ENCODE measurements around the gene UAP1. TPM values are rescaled to one million over a fixed set of nuclear protein-coding genes. Genes with fewer than 3 reads are reported as not detected.
A peak's percentile ranks its signal among the peaks of the same experiment; 100 is the strongest.
"Not testable (repeated sequence)": the region's sequence is repeated elsewhere in the genome, so short reads cannot be mapped to it uniquely, and the experiment has no call there.

Gene UAP1
- total RNA-seq, 2 donors from 2014 or later, result 70.4 to 284 TPM

GRCh38 chr1:162571696-162572095, 10.2 kb downstream of the UAP1 start:
- H3K9me3 ChIP-seq, result no peaks in the 10 kb centered on the region
- no peak for ATAC-seq (ENCODE audit: insufficient number of reproducible peaks, low FRiP score, low read depth)
- no peak overlapping the region for H3K4me3 ChIP-seq
- DNase-seq (ENCODE audit: low spot score), result no peak
- H3K27me3 ChIP-seq (replicated peaks; ENCODE audit: insufficient read depth), result no peaks in the 10 kb centered on the region
- peaks cover 18 to 27% of the 10 kb centered on the region in 2 donors for H3K4me1 ChIP-seq (ENCODE audit: control insufficient read depth in 1 of 2, low read depth in 2 of 2)
- no peak overlapping the region for H3K27ac ChIP-seq
- H3K36me3 ChIP-seq, result no peaks in the 10 kb centered on the region
- no peak for TF ChIP-seq CTCF (IDR thresholded peaks at IDR 0.05)

- Histone ChIP-seq H3K4me1 (ENCODE audit: control insufficient read depth in 1 of 2, low read depth in 2 of 2) (peaks cover 18 to 27% of the 10 kb centered on the region in 2 donors), H3K4me3 (no peak overlapping the region), H3K36me3 (peaks cover 9% of the 10 kb centered on the region), H3K27ac (peak overlapping the region; percentile 33 to 50), H3K9me3 (no peaks in the 10 kb centered on the region), H3K27me3 (replicated peaks; ENCODE audit: insufficient read depth) (no peaks in the 10 kb centered on the region)
- TF ChIP-seq CTCF (IDR thresholded peaks at IDR 0.05), result no peak
- DNase-seq (ENCODE audit: low spot score) (no peak), ATAC-seq (ENCODE audit: insufficient number of reproducible peaks, low FRiP score, low read depth) (no peak)
Observed at GRCh38 chr1:162573136-162573535, 11.6 kb downstream of the UAP1 start.

GRCh38 chr1:162578071-162578700, 16.7 kb downstream of the UAP1 start:
- Histone ChIP-seq H3K27ac (no peak overlapping the region), H3K36me3 (peaks cover 26% of the 10 kb centered on the region)
- no peak for TF ChIP-seq CTCF (IDR thresholded peaks at IDR 0.05)

GRCh38 chr1:162578936-162579335, 17.4 kb downstream of the UAP1 start:
- ATAC-seq (ENCODE audit: insufficient number of reproducible peaks, low FRiP score, low read depth), result no peak
- Histone ChIP-seq H3K36me3 (peaks cover 30% of the 10 kb centered on the region), H3K4me1 (ENCODE audit: control insufficient read depth in 1 of 2, low read depth in 2 of 2) (peaks cover 5 to 7% of the 10 kb centered on the region in 2 donors), H3K27ac (no peak overlapping the region), H3K4me3 (no peak overlapping the region), H3K9me3 (no peaks in the 10 kb centered on the region), H3K27me3 (replicated peaks; ENCODE audit: insufficient read depth) (no peaks in the 10 kb centered on the region)
- DNase-seq (ENCODE audit: low spot score), result no peak
- TF ChIP-seq CTCF (IDR thresholded peaks at IDR 0.05), result no peak

More at GRCh38 chr1:162578071-162578700, 16.7 kb downstream of the UAP1 start:
- no peak overlapping the region for H3K4me3 ChIP-seq
- H3K9me3 ChIP-seq, result no peaks in the 10 kb centered on the region
- DNase-seq (ENCODE audit: low spot score) (no peak), ATAC-seq (ENCODE audit: insufficient number of reproducible peaks, low FRiP score, low read depth) (no peak)
- peaks cover 13% of the 10 kb centered on the region in 2 donors for H3K4me1 ChIP-seq (ENCODE audit: control insufficient read depth in 1 of 2, low read depth in 2 of 2)
- H3K27me3 ChIP-seq (replicated peaks; ENCODE audit: insufficient read depth), result no peaks in the 10 kb centered on the region

GRCh38 chr1:162580308-162580707, 18.8 kb downstream of the UAP1 start:
- no peak for TF ChIP-seq CTCF (IDR thresholded peaks at IDR 0.05)
- H3K9me3 ChIP-seq, result no peaks in the 10 kb centered on the region
- DNase-seq (ENCODE audit: low spot score), result no peak
- no peak overlapping the region for H3K27ac ChIP-seq
- H3K36me3 ChIP-seq, result peaks cover 41% of the 10 kb centered on the region
- no peak overlapping the region for H3K4me3 ChIP-seq
- no peak for ATAC-seq (ENCODE audit: insufficient number of reproducible peaks, low FRiP score, low read depth)
- no peaks in the 10 kb centered on the region for H3K4me1 ChIP-seq (ENCODE audit: control insufficient read depth in 1 of 2, low read depth in 2 of 2)
- no peaks in the 10 kb centered on the region for H3K27me3 ChIP-seq (replicated peaks; ENCODE audit: insufficient read depth)

GRCh38 chr1:162582901-162583300, 21.4 kb downstream of the UAP1 start:
- DNase-seq (ENCODE audit: low spot score), result not testable (repeated sequence)

GRCh38 chr1:162585101-162585500, 23.6 kb downstream of the UAP1 start:
- not testable (repeated sequence) for H3K27ac ChIP-seq; H3K9me3 ChIP-seq; DNase-seq (ENCODE audit: low spot score); H3K4me3 ChIP-seq; H3K4me1 ChIP-seq (ENCODE audit: control insufficient read depth in 1 of 2, low read depth in 2 of 2); ATAC-seq (ENCODE audit: insufficient number of reproducible peaks, low FRiP score, low read depth); H3K27me3 ChIP-seq (replicated peaks; ENCODE audit: insufficient read depth)
- H3K36me3 ChIP-seq, result peaks cover 44% of the 10 kb centered on the region

More at GRCh38 chr1:162582901-162583300, 21.4 kb downstream of the UAP1 start:
- H3K36me3 ChIP-seq, result peaks cover 35% of the 10 kb centered on the region
- not testable (repeated sequence) for H3K9me3 ChIP-seq; H3K27me3 ChIP-seq (replicated peaks; ENCODE audit: insufficient read depth); ATAC-seq (ENCODE audit: insufficient number of reproducible peaks, low FRiP score, low read depth); H3K4me3 ChIP-seq; H3K27ac ChIP-seq; H3K4me1 ChIP-seq (ENCODE audit: control insufficient read depth in 1 of 2, low read depth in 2 of 2)
